VCaP (cell line): ENCODE data around the gene STAMBPL1.

Source experiments
- H3K27ac ChIP-seq: fragments of 450-650 bp; 2 replicates; pipeline ENCODE4 v1.5.1; 2017
- CTCF ChIP-seq: fragments of 450-650 bp; conservative IDR thresholded peaks from 2 replicates; pipeline ENCODE4 v1.5.1; 2017; ENCODE audit warnings: mild to moderate bottlenecking, moderate library complexity

Gene STAMBPL1

GRCh38 chr10:88922041-88922440, 42.0 kb downstream of the STAMBPL1 start:
- no peak for TF ChIP-seq CTCF
- no peak overlapping the region for H3K27ac ChIP-seq

- H3K27ac ChIP-seq, result no peak overlapping the region
- TF ChIP-seq CTCF, result no peak
These were observed 43.5 kb downstream of the STAMBPL1 start for GRCh38 chr10:88923520-88923919.

GRCh38 chr10:88926566-88927415, 46.7 kb downstream of the STAMBPL1 start:
- TF ChIP-seq CTCF, result no peak
- peak overlapping the region; percentile 14; the same call in 1 of the 2 replicates for H3K27ac ChIP-seq

- H3K27ac ChIP-seq, result no peak overlapping the region
- TF ChIP-seq CTCF, result no peak
These were observed 47.3 kb downstream of the STAMBPL1 start for GRCh38 chr10:88927416-88927690.

- no peak overlapping the region for H3K27ac ChIP-seq
- no peak for TF ChIP-seq CTCF
These were observed 48.2 kb downstream of the STAMBPL1 start for GRCh38 chr10:88928254-88928653.

- TF ChIP-seq CTCF, result no peak
- H3K27ac ChIP-seq, result peak overlapping the region; percentile 66; the same call in 1 of the 2 replicates
These were observed 51.5 kb downstream of the STAMBPL1 start for GRCh38 chr10:88931548-88931947.

- peak overlapping the region; percentile 66 for H3K27ac ChIP-seq
These were observed 52.0 kb downstream of the STAMBPL1 start for GRCh38 chr10:88932029-88932428.

- peak; percentile 90 for TF ChIP-seq CTCF
- H3K27ac ChIP-seq, result peak overlapping the region; percentile 66
These were observed 52.7 kb downstream of the STAMBPL1 start for GRCh38 chr10:88932539-88933256.
